DMS 273 (cell line): ENCODE results near the gene CARD19.
A peak's percentile ranks its signal among the peaks of the same experiment; 100 is the strongest.

ENCODE experiments used
- DNase-seq: peaks from one replicate; lab custom pipeline; 2025; ENCODE audit not compliant: unreplicated experiment; lab: John Stamatoyannopoulos, UW

The CARD19 gene

DNA sequence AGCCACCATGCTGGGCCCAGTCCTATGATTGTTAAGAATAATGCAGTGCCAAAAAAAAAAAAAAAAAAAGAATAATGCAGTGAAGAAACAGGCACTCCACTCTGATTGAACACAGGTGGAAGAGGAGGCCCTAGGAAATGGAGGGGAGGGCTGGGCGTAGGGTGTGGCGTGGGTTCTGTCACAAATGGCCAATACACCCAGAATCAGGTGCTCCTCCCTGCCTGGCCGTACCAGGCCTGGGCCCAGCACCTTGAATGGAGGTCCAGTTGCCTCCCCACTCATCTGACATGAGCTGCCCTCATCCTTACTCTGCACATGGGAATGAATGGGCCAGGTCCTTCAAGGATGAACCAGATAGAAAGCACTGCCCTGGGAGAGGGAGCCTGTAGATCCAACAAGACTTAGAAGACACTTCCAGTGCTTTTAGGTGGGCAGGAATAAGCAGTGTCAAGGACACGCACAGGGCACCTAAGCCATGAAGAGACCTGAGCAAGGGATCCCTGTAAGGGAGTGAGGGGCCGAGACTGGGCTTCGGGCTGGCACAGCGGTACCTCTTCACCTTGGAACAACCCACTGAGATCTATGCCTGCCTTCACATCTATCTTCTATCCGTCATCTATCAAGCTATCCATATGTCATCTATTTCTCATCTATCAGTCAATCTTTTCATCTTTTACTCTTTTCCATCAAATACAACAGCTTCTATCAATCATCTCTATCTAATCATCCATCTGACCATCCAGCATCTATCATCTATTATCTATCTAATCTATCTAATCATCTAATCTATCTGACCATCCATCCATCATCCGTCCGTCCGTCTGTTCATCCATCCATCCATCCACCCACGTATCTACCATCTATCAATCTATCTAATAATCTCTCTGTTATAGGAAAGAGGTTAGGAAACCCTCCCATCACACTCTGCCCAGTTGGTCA, 22.2 kb downstream of the CARD19 start:
- DNase-seq: no peak

DNA sequence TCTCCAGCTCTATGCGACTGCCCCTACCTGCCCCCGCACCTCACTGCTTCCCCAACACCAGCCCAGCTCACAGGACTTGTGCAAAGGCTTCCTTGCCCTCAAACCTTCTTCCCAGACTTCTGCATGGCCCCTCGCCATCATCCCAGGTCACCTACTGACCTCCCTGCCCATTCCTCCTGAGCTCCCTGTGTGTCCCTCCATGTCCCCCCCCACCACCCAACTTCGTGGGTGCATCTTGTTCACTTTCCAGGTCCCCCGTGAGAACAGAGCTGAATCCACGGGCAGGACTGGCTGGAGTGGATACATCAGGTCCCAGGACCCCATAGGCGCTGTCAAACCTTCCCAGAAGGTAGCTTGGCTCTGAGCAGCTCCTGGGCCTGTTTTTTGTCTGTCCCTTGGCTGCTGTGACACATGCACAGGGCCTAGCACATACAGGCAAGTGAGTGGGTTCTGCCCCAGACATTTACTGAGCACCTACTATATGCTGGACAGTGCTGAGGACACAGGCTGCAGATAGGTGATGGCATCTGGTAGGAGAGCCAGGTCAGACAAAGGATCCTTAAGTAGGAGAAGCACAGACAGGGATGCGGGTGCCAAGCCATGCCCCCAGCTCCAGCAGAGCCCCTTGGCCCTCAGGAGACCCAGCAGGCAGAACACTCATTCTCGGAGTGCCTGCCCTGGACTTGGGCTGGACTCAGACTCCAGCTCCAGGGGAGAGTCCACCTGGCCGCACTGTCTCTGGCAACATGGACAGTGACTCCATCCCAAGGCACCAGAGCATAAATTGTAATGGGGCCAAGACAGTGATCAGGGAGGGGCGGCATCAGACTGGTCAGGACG, 23.1 kb downstream of the CARD19 start:
- DNase-seq: no peak

DNA sequence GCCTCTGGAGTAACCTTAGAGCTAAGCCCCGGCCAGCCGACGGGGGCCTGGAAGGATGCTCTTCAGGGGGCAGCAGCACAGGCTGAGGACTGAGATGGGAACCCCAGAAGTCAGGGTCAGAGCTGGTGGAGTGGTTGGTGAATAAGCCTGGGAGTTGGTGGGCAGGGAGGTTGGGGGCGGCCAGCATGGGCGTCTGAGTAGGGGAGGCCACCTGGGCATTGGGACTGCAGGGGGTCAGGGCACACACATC, 23.6 kb downstream of the CARD19 start:
- DNase-seq: no peak

DNA sequence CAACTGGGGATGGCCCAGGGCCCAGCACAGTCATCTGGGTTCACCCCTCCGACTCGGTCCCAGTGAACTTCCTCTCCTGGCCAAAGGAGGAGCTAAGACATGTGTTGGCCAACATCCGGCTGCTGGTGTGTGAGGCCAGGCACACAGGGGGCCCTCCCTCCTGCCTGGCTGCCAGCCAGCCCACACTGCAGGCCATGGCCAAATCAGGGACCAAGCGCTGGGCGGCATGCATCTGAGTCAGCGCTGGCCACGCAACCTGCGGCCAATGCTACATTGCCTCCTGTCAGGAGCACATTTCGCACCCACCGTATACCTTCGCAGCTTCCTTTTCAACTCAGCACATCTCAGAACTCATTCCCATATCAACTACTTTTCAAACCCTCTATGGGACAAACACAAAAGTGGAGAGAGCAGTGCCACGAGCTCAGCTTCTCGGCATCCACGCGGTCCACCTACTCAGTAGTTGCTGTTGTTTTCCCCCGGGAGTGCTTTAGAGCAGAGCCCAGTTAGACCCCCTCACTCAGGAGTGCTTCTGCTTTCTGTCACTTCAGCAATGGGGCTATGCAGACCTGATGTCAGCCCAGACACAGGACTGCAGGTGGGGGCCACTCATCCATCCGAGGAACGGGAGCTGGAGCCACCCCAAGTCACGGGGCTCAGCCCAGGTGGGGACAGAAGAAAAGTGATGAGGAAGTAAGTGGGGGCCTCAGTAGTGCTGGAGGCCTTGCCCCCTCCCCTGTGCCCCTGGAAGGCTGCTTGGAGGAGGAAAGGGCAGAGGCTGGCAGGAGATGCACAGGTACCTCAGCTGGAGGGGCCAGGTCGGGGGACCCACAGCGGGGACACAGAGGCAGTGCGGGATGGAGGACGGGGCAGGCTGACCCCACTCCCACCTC, 24.2 kb downstream of the CARD19 start:
- DNase-seq: peak; percentile 81

DNA sequence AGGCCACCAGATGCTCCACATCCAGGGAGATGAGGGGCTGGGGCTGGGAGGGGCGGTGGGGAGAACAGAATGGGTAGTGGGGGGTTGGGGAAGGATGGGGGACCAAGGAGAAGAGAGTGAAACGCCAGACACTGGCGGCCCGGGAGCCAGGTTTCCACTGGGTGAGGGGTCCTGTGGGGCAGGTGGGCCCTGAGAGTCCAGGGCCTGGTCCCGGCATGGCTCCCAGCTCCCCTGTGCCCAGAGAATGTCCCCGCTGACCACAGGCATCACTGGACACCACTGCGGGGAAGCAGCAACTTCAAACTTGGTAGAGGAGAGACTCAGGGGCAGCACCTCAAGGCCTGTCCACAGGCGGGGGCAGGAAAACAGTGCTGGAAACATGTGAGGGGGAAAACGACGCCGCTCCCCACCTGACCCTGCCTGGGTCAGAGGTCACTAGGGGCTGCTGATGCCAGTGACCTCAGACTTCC, 24.9 kb downstream of the CARD19 start:
- no peak for DNase-seq

DNA sequence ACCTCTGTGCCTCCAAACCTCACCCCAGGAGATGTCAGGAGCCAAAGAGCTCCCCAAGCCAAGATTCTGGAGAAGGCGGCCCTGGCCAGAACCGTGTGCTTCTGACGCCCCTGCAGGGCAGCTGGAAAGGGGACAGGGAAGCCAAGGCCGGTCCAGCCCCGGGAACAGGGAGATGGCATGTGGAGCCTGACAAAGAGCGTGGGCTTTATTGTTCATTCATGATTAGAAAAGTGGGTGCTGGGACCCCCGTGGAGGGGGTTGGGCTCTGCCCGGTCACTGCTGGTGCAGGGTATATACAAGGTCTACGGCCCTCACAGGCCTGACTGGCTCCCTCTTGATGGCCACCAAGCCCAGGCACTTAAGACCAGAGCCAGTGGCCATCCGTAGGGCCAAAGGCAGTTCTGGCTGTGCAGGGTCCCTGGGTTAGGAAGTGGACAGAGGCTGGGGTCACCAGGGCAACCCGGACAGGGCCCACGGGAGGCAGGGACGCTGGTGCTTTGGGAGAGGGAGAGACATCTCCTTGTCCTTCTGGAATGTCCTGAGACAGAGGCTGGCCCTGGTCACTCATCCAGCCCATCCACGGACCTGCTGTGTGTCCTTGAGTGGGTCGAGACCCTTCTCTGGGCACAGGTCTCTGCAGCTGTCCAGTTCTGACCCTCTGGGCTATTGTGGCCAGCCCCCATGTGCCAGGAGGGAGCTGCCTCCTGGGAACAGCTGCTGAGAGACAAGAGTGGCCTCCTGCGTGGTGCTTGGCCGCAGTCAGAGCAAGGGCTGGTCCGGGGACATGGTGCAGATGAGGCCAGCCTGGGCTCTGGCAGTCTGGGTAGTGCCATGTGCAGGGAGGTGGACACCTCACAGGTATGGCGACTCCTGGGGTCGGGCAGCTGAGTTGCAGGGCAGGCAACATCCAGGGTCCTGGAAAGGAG, 25.6 kb downstream of the CARD19 start:
- peak; percentile 15 for DNase-seq

DNA sequence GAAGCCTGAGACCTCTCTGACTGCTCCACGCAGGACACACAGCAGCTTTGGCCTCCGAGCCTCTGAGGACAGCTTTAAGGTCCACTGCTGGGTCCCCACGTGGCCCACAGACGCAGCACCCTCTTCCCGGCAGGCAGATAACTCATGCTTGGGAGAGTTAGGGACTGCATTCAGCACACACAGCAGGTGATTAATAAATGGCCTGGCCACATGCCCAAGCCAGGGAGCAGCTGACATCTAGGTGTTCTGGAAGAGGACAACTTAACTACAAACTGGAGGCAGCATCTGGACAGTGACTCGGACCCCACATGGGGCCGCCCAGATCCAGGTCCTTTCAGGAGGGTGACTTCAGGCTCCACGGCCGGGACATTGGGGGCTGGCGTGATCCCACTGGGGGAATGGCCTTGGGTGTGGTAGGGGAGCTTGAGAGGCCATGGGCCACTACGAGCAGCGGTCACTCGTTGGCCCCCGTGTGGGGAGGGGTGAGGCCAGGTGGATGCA, 26.8 kb downstream of the CARD19 start:
- DNase-seq: peak; percentile 37

DNA sequence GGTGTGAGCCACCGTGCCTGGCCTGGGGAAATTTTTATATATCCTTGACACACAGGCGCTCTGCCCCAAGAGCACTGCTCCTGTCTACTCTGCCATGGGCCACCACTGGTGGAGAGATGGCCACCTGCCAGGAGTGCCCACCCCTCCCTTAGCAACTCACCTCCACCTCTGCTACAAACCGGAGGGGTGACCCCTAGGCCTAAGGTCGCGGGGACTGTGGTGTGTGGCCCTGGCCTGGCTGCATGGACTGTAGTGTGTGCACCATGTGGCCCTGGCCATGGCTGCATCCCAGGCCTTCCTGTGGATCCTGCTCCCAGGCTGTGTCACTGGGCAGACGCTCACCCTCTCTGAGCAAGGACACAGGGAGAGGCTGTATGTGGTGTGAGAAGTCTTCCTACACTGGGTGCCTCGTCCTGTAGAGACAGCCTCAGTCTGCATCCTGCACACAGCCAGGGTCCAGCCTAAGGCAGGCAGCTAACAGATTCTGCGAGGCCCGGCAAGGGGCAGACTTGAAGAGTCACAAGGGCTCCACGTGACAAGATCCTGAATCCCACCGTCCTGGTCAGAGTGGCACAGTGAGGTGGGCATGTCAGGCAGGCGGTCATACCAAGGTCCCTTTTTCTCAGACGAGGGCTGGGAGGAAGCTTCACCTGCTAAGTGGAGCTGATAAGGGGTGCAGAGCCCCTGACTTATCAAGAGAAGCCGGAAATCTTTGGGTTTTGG, 27.7 kb downstream of the CARD19 start:
- no peak for DNase-seq

DNA sequence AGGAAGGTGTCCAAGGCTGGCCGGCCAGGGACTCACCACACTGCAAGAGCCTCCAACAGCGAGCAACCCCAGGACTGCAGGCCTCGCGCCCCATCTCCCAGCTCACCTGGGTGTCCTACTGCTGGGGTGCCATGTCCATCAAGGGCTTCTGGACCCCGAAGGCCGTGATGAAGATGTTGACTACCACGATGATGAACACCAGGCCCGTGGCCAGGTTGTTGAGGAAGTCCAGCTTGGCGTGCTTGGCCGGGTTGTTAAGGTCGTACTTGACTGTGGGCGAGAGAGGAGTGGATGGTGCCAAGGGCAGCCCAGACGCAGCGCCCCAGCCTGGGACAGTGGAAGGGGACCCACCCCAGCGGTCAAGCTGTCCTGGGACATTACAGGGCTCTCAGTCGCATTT, 28.8 kb downstream of the CARD19 start:
- no peak for DNase-seq

DNA sequence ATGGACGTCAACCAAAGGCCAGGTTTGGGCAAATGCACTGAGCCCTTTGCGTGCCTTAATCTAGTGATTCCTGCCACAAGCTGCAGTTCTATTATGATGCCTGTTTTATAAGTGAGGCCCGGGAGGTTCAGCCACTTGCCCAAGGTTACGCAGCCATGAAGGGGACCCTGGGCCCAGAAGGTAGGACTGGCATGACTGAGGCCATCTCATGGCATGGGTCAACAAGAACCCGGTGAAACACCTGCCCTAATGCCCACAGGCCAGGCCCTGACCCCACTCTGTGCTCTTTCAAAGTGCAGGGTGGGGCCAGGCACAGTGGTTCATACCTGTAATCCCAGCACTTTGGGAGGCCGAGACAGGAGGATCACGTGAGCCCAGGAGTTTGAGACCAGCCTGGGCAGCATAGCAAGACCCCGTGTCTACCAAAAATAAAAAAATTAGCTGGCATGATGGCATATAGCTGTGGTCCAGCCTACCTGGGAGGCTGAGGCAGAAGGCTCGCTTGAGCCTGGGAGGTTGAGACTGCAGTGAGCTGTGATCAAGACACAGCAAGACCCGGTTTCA, 29.4 kb downstream of the CARD19 start:
- DNase-seq: no peak

DNA sequence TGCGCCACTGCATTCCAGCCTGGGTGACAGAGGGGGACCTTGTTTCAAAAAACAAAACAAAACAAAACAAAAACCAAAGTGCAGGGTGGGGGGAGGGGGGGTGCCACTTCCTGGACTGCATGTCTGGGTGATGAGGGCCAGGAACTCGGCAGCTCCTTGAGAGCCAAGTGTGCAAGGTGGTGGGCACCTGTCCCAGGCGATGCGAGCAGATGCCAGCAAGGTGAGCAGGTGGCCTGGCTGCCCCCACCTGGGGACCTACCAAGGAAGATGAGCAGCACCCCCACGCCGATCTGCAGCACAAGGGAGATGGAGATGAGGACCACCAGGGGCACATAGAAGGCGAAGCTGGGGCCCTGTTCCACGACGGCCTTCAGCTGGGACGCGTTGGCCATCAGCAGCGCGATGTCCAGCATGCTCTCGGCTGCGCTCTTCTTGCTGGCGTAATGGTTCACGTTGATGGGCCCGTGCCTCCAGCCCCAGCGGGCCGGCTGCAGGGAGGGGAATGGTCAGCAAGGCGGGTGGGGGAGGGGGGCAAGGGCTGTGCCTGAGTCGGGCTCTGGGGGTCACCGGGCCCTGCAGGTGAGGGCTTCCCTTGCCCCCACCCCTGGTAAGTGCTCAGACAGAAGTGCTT, 30.2 kb downstream of the CARD19 start:
- DNase-seq: no peak

DNA sequence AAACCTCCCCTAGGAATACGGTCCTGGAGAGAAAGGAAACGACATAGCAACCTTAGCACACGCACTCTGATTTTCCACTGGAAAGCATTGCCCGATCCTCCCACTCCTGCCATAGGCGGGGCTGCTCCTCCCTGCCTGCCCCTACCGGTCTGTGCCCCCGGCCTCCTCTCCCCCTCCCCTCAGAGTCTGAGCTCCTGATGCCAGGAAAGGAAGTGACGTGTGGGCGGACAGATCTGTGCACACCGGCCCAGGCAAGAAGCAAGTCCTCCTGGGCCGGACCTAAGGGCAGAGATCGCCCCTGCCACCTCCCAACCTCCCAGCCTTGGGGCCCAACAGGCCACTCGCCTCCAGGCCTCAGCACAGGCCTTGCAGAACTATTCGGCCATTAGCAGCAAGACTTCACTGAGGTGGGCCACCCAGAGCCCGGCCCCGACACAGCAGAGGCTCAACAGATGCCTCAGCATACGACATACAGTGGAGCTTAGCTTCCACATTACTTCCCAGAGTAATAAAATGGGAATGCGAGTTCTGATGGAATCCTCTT, 30.9 kb downstream of the CARD19 start:
- peak; percentile 29 for DNase-seq

DNA sequence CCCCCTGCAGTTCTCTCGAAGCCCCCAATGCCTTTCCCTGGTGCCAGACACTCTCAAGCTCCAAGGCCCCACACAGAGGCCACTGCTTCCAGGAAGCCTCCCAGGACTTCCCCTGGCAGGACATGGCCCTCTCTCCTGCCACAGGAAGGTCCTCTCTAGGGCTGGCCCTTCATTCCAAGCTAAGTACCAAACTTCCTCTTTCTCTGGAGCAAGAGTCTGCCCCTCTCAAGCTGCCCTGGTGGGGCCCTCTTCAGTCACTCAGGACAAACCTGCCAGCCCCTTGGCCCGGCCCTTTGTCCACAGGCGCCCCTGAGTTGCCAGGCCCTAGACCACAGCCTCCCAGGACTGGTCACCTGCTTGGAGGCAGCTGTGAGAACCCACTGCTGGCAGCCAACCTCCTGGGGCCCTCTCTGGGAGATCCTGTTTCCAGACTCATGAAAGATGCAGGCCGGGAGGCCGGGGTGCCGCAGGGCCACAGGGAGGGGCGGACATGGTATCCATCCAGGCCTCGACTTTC, 31.4 kb downstream of the CARD19 start:
- no peak for DNase-seq

DNA sequence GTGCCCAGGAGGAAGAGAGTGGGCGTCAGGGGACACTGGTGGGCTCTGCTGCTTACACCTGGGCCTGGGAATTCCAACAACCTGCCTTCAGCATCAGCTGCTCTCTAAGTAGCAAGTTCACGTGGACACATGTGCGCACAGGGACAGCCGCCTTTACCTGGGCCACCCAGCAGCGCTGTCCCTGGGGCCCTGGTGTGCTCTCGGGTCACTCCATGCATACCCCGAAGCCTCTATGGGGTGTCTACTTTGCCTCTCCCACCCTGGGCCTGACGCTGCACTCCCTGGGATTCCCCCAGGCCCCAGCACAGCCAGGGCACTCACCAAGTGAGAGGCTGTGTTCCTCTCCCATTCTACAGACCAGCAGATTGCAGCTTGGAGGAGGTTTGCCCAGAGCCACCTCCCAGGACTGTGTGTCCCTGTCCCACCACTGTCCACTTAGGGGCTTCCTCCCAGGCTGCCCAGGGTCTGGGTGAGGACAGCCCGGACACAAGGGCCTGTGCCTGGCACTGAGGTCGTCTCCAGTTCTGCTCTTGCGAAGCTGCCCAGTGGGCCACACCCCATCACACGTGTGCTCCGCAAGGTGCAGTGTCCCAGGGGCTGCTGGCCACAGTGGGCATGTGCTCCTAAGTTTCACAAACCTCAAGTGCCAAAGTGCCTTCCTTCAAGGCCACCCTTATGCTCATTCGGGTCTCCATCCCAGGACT, 32.1 kb downstream of the CARD19 start:
- no peak for DNase-seq

DNA sequence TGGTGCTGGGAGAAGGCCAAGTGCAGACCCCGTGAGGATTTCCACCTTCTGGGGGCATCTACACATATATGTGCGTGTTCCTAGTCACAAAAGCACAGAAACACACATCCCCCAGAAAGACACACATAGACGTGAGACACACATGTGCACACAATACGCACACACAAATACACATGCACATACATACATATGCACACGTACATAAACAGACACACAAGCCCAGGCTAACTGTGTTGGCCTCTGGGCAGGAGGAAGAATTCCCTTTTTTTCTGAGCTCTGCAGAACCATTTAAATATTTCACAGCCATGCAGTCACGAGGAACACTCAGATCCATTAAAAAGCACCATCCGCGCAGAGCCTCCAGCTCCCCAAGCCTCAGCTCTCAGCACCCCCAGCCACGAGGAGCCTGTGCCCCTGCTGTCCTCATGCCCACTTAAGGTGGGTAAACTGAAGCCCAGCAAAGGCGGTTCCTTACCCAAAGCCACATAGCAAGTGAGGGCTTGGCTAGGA, 32.8 kb downstream of the CARD19 start:
- no peak for DNase-seq

DNA sequence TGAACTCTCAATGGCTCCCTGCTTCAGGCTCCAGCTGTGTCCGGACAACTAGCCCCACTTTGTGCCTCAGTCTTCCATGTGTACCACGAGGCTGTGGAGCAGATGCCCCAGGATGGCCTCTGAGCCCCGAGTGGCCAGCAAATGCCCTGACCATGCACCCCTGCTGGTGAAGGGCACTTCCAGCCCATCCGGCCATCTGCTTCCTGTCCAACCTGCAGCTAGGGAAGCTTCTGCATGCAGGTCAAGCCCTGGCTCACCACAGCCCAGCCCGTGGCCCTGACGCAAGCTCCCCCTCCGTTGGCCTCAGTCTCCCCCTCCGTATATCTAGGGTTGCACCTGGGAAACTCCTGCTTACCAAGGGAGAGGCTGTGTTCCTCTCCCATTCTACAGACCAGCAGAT, 33.3 kb downstream of the CARD19 start:
- no peak for DNase-seq
